NCI-H2107 (cell line): Measurements from ENCODE around the gene PABPN1.
"Not testable (repeated sequence)": the region's sequence is repeated elsewhere in the genome, so short reads cannot be mapped to it uniquely, and the experiment has no call there.

Experiments
- DNase-seq: peaks from one replicate; lab custom pipeline; 2025; lab: John Stamatoyannopoulos, UW

The PABPN1 gene

DNA sequence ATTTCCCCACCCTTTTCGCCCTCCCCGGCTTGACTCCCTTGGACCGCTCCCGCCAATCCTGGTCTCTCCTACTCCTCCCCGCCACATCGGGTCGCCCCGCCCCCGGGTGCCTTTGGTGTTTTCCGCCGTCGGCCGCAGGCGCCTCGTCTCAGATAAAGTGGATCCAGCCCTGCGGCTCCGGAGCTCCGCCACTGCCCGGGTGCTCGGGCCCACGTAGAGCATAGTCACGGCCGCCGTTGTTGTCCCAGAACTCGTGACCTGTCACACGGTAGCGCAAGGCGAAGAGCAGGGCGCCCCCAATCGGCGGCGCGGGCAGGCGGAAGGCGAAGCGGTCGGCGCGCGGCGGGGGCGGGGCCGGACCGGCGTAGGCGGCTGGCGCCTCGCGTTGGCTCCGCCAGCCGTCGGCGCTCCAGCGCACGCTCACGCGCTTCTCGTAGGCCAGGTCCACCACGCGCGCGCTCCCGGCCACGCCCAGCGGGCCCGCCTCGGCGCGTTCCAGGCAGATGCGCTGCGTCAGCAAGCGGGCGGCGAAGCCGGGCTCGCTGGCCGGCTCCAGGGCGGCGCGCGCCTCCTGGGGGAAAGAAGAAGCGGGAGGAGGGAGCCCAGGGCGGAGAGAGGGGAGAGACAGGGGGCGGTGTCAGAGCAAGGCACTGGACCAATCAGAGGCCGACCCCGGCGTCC lies 19.8 kb upstream of the PABPN1 start:
- DNase-seq, result peak; percentile 100

GRCh38 chr14:23301969-23302289 lies 19.3 kb upstream of the PABPN1 start:
- no peak for DNase-seq

DNA sequence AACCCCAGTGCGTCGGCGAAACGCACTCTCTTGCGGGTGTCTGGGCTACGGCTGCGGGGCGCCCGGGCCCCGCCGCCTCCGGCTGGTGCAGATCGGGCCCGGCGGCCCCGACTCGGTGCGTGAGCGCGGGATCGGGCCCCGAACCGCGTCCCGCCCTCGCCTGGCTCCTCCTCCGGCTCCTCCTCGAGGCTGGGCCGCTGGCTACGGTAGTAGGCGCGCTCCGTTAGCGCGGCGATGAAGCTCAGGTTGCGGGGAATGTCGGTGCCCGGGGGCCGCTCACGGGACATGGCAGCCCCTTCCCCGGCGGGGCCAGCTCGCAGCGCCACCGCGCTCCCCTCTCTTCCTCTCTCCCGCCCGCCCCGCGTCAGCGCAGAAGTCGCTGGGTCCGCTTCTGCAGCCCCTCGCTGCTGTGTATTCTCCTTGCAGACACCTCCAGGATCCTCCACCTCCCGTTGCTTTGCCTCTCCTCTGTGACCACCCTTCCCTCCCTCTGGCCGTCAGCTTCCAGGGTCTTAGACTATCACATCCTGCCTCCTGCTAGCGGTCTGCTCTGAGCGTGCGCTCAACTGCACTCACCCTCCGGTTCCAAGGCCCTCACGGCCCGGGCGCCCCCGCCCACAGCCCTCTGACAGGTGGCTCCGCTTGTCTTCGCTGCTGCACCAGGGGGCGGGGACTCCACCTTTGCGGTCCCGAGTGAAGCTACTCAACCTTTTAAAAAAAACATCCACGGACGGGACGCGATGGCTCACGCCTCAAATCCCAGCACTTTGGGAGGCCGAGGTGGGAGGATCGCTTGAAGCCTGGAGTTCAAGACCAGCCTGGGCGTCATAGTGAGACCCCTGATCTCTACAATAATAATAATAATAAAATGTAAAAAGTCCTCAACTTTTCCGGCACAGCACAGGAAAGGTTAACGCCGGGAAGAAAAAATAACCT lies 18.7 kb upstream of the PABPN1 start, which contains the start of gene PPP1R3E:
Gene PPP1R3E (minus strand): TSS at position 570 of the 936 bp plus-strand sequence. CDS start 283 bp downstream, at position 287.
- peak; percentile 71 for DNase-seq

DNA sequence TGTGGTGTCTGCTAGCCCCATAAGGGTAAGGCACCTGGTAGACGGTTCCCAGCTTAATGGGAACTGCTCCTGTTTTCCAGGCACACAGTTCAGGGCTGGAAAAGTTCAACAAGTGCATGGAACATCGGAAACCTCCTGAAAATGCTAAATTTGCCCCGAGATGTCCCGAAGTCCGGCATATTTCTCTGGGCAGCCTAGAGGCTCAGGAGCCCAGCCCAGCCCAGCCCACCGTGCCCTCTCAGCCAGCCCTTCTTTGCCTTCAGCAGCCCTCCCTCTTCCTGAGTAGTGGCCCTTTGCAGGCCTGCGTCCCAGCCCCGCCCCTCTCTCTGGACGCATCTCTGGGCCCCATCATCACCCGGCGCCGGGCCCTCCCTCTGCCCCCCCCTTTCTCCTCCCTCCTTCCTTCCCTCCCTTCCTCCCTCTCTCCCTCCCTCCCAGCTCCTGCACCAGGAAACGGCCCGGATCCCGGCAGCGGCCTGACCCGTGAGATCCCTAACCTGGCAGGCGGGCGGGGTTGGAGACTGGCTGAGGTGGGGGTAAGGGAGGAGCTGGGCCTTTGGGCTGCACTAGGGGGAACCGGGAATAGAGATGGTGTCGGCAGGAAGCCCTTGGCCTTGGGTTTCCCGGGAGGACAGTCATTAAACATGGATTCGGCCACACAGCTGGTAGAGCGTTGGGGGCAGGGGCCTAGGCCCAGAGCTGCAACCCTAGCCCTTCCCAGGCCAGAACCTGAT lies 14.7 kb upstream of the PABPN1 start, which contains the start of gene BCL2L2:
Gene BCL2L2 (plus strand): TSS at position 422 of the 734 bp plus-strand sequence. CDS start 935 bp downstream, outside the sequence.
- peak; percentile 90 for DNase-seq

GRCh38 chr14:23307146-23307530 lies 14.1 kb upstream of the PABPN1 start:
- DNase-seq, result no peak

GRCh38 chr14:23307687-23308644 lies 13.3 kb upstream of the PABPN1 start:
- no peak for DNase-seq

- DNase-seq, result no peak
Observed at GRCh38 chr14:23308721-23309445, 12.4 kb upstream of the PABPN1 start.

- no peak for DNase-seq
Observed at GRCh38 chr14:23310546-23310945, 10.7 kb upstream of the PABPN1 start.

DNA sequence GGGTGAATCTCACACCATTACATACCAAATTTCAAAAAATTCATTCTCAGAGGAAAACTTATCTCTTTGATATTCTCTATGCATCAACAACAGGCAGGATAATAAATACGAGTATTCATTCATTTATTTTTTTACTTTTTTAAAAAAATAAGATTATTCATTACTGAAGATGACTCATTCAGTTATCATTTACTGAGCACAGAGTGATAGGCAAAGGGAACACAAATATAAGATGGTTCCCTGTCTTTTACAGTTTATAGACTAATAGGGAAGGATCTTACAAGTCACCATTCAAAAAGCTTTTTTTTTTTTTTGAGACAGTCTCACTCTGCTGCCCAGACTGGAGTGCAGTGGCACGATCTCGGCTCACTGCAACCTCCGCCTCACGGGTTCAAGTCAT lies 5.0 kb upstream of the PABPN1 start:
- no peak for DNase-seq

DNA sequence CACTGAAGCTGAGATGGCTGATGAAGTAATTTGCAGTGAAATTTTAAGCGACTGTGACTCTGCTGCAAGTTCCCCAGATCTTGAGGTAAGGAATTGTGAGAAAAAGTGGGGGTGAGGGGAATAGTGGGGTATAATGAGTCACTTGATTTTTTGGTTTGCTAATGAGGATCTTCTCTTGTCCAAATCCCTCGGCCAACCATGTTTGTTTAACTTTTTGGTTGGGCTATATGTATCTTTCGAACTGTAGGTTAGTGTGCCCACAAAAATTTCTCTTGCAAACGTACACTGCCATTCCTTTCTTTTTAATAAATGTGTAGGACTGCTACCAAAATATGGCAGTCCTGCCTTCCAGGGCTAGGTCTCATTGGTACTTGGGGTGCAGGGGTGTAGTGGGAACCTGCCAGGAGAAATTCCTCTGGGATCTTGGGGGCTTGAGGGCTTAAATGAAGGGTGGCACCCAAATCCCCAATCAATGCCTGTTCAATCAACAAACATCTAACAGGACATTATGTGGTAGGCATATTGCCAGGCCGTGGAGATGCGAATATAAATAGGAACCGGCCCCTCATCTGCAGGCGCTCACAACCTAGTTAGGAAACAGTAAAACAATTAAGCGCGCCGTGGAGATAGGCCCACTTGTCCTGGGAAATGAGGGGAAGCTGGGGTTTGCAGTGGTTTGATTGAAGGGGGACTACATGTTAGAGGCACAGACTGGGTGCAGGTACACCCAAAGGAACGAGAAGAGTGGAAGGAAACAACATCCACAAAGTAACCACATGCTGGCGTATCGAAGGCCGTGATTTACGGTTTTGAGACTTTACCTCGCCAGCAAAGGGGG lies 1.3 kb upstream of the PABPN1 start:
- no peak for DNase-seq

DNA sequence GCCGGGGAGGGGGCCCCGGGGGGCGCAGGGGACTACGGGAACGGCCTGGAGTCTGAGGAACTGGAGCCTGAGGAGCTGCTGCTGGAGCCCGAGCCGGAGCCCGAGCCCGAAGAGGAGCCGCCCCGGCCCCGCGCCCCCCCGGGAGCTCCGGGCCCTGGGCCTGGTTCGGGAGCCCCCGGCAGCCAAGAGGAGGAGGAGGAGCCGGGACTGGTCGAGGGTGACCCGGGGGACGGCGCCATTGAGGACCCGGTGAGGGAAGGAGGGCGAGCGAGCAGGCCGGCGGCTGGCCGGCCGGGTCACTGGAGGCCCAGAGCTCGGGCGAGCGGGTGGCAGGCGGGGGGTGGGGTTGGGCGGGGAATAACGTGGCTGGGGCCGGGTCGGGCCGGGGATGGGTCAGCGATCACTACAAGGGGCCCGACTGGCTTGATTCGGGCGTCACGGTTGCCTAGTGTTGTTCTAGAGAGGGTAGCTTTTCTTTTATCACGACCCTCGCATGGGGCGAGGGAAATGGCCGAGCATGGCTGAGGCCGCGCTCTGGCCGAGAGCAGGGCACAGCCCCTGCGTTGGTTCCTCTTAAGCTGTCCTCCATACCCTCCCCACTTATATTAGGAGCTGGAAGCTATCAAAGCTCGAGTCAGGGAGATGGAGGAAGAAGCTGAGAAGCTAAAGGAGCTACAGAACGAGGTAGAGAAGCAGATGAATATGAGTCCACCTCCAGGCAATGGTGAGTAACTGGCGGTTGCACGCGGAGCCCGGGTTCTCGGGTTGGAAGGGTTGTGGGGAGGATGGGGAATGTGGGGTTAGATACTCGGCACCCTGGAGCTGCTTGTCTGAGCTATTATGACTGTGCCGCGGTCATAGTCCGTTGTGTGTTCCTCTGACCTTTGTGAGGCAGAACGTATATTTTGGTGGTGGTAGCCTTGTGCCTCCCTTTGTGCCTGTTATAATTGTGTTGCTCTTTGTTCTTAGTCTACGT lies 603 bp downstream of the PABPN1 start:
- DNase-seq, result peak; percentile 24

- DNase-seq, result no peak
Observed at GRCh38 chr14:23322568-23323517, 1.6 kb downstream of the PABPN1 start.

- DNase-seq, result no peak
Observed at GRCh38 chr14:23323838-23324454, 2.7 kb downstream of the PABPN1 start.

DNA sequence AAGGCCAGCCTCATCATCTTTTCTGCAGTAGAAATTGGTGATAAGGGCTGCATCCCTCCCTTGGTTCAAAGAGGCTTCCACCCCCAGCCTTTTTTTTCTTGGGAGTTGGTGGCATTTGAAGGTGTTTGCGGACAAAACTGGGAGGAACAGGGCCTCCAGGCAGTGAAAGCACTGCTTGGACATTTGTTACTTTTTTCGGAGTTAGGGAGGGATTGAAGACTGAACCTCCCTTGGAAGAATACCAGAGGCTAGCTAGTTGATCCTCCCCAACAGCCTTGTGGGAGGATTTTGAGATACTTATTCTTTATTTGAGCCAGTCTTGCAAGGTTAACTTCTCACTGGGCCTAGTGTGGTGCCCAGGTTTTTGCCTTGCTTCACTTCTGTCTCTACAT lies 3.2 kb downstream of the PABPN1 start:
- DNase-seq, result no peak

DNA sequence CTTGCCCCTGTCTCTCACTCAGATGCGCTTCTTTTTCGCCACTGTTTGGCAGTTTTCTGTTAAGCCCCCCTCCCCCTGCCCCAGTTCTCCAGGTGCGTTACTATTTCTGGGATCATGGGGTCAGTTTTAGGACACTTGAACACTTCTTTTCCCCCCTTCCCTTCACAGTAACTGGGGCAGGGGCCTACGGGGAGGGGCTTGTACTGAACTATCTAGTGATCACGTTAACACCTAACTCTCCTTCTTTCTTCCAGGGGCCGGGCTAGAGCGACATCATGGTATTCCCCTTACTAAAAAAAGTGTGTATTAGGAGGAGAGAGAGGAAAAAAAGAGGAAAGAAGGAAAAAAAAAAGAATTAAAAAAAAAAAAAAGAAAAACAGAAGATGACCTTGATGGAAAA lies 3.7 kb downstream of the PABPN1 start:
- no peak for DNase-seq

DNA sequence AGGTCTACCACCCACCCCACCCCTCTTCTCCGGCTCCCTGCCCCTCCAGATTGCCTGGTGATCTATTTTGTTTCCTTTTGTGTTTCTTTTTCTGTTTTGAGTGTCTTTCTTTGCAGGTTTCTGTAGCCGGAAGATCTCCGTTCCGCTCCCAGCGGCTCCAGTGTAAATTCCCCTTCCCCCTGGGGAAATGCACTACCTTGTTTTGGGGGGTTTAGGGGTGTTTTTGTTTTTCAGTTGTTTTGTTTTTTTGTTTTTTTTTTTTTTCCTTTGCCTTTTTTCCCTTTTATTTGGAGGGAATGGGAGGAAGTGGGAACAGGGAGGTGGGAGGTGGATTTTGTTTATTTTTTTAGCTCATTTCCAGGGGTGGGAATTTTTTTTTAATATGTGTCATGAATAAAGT lies 4.5 kb downstream of the PABPN1 start:
- not testable (repeated sequence) for DNase-seq
